Measurements from ENCODE around the gene CHN1. TPM values are rescaled to one million over a fixed set of nuclear protein-coding genes. Genes with fewer than 3 reads are reported as not detected.

The CHN1 gene
- total RNA-seq, 2 experiments from 2014 or later = 5.3 to 5.6 TPM

GRCh38 chr2:174796319-174796771 lies 208.8 kb downstream of the CHN1 start:
- no peaks in the 10 kb centered on the region for H3K9me3 Mint-ChIP-seq
- intact Hi-C loops (cut with DNase I, micrococcal nuclease) = no loop called here
- H3K27ac Mint-ChIP-seq = no peak overlapping the region
- TF ChIP-seq, protein P1, sequence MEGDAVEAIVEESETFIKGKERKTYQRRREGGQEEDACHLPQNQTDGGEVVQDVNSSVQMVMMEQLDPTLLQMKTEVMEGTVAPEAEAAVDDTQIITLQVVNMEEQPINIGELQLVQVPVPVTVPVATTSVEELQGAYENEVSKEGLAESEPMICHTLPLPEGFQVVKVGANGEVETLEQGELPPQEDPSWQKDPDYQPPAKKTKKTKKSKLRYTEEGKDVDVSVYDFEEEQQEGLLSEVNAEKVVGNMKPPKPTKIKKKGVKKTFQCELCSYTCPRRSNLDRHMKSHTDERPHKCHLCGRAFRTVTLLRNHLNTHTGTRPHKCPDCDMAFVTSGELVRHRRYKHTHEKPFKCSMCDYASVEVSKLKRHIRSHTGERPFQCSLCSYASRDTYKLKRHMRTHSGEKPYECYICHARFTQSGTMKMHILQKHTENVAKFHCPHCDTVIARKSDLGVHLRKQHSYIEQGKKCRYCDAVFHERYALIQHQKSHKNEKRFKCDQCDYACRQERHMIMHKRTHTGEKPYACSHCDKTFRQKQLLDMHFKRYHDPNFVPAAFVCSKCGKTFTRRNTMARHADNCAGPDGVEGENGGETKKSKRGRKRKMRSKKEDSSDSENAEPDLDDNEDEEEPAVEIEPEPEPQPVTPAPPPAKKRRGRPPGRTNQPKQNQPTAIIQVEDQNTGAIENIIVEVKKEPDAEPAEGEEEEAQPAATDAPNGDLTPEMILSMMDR (IDR thresholded peaks at IDR 0.05) = no peak
- H3K4me1 Mint-ChIP-seq (ENCODE audit: low read depth) = no peaks in the 10 kb centered on the region
- H3K27me3 Mint-ChIP-seq = no peaks in the 10 kb centered on the region
- H3K27me3 ChIP-seq (ENCODE audit: control insufficient read depth in 1 of 2, insufficient read depth in 2 of 2, low read length in 2 of 2) = no peaks in the 10 kb centered on the region
- no peak for ATAC-seq (ENCODE audit: poor library complexity)
- H3K36me3 ChIP-seq (ENCODE audit: insufficient read depth, low read length) = no peaks in the 10 kb centered on the region
- POLR2A ChIA-PET = no interaction called here
- H3K4me1 ChIP-seq (ENCODE audit: insufficient read depth, low read length) = no peaks in the 10 kb centered on the region
- no peak overlapping the region for H3K27ac ChIP-seq (ENCODE audit: low read depth in 1 of 2, low read length in 2 of 2)
- no peak for DNase-seq
- H3K4me3 Mint-ChIP-seq = no peak overlapping the region
- no peaks in the 10 kb centered on the region for H3K36me3 Mint-ChIP-seq (ENCODE audit: low read depth)
- no peak overlapping the region for H3K4me3 ChIP-seq (ENCODE audit: low read length)
- no peaks in the 10 kb centered on the region for H3K9me3 ChIP-seq (ENCODE audit: control insufficient read depth in 1 of 2, insufficient read depth in 1 of 2, low read length in 2 of 2)
- CTCF ChIA-PET = no interaction called here

DNA sequence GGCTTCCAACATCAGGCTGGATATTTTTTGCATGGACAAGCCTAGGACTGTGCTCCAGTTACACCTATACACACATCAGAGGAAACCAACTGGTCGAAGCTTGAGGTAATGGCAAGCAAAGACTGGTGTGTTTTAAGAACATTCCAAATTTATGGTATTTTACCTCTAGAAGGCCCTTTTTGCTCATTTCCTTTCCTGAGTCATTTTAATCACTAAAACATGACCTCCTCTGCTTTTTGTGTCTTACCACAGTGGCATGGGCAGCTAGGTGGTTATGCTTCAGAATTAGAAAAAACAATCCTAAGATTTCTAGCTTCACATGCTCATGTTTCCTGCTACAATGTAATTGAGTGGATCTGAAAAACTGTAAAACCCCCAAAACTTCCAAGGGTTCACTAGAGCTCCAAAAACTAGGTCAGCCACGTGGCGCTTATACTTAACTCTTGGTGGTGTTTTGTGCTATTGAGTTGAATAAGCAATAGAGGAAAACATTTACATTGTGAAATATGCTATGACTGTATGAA lies 210.3 kb downstream of the CHN1 start:
- Mint-ChIP-seq H3K27ac (no peak overlapping the region), H3K36me3 (ENCODE audit: low read depth) (no peaks in the 10 kb centered on the region), H3K9me3 (no peaks in the 10 kb centered on the region), H3K4me3 (no peak overlapping the region), H3K4me1 (ENCODE audit: low read depth) (no peaks in the 10 kb centered on the region), H3K27me3 (no peaks in the 10 kb centered on the region)
- CTCF ChIA-PET = interaction anchor here (0.6 kb wide), 1 partner anchor 29 kb away, joined by 3 read pairs; no protein-coding TSS in a partner anchor
- intact Hi-C loops (cut with DNase I, micrococcal nuclease) = no loop called here
- ATAC-seq (ENCODE audit: poor library complexity) (no peak), DNase-seq (no peak)
- H3K27ac ChIP-seq (ENCODE audit: low read depth in 1 of 2, low read length in 2 of 2) = no peak overlapping the region
- no peaks in the 10 kb centered on the region for H3K9me3 ChIP-seq (ENCODE audit: control insufficient read depth in 1 of 2, insufficient read depth in 1 of 2, low read length in 2 of 2)
- H3K4me1 ChIP-seq (ENCODE audit: insufficient read depth, low read length) = no peaks in the 10 kb centered on the region
- H3K27me3 ChIP-seq (ENCODE audit: control insufficient read depth in 1 of 2, insufficient read depth in 2 of 2, low read length in 2 of 2) = no peaks in the 10 kb centered on the region
- H3K4me3 ChIP-seq (ENCODE audit: low read length) = no peak overlapping the region
- POLR2A ChIA-PET = interaction anchor here (1.0 kb wide), 1 partner anchor 17 kb away, joined by 3 read pairs; no protein-coding TSS in a partner anchor
- TF ChIP-seq, protein P1 (IDR thresholded peaks at IDR 0.05) = no peak
- H3K36me3 ChIP-seq (ENCODE audit: insufficient read depth, low read length) = no peaks in the 10 kb centered on the region

DNA sequence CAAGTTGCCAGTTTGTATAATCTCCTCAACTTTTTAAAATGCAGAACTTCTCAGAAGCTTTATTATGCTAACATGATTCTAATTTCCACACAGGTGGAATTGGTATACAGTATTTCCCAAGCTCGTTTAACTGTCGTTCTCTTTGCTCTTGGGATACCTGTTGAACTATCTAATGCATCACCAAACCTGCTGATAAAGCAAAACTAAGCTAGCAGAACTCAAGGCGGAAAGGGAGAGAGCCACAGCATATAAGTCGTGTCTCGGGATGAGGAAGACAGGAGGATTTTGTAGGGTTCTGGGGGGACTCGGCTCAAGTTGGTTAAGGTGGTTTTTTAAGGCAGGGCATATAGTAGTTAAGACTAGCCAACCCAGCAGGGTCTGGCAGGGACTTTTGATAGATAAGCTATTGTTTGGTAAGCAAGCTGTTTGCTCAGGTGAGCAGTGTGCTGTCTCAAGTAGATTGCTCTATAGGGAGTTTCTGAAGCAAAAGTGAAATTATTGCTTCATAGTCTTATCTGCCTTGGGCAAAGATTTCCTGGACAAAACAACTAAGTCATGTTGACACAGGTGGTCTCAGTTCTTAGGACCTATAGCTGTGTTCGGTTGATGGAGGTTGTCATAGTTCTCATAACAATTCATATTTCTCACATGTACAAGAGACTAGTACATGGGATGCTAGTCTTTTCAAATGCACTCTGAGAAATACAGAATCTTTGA lies 212.7 kb downstream of the CHN1 start:
- intact Hi-C loops (cut with DNase I, micrococcal nuclease) = no loop called here
- Mint-ChIP-seq H3K27me3 (no peaks in the 10 kb centered on the region), H3K9me3 (no peaks in the 10 kb centered on the region), H3K27ac (no peak overlapping the region), H3K4me1 (ENCODE audit: low read depth) (peaks cover 9% of the 10 kb centered on the region), H3K36me3 (ENCODE audit: low read depth) (no peaks in the 10 kb centered on the region), H3K4me3 (no peak overlapping the region)
- H3K4me3 ChIP-seq (ENCODE audit: low read length) = no peak overlapping the region
- no peaks in the 10 kb centered on the region for H3K36me3 ChIP-seq (ENCODE audit: insufficient read depth, low read length)
- peaks cover 14% of the 10 kb centered on the region for H3K4me1 ChIP-seq (ENCODE audit: insufficient read depth, low read length)
- H3K27me3 ChIP-seq (ENCODE audit: control insufficient read depth in 1 of 2, insufficient read depth in 2 of 2, low read length in 2 of 2) = no peaks in the 10 kb centered on the region
- CTCF ChIA-PET = interaction anchor here (1.0 kb wide), 1 partner anchor 197 kb away, joined by 3 read pairs; no protein-coding TSS in a partner anchor
- no peak overlapping the region for H3K27ac ChIP-seq (ENCODE audit: low read depth in 1 of 2, low read length in 2 of 2)
- TF ChIP-seq, protein P1 (IDR thresholded peaks at IDR 0.05) = no peak
- no peaks in the 10 kb centered on the region for H3K9me3 ChIP-seq (ENCODE audit: control insufficient read depth in 1 of 2, insufficient read depth in 1 of 2, low read length in 2 of 2)
- DNase-seq (no peak), ATAC-seq (ENCODE audit: poor library complexity) (no peak)
- POLR2A ChIA-PET = interaction anchor here (0.6 kb wide), 1 partner anchor 622 kb away, joined by 3 read pairs; no protein-coding TSS in a partner anchor

Measured in CD4-positive, alpha-beta T cell (primary cell).